ENCODE measurements around the gene CEP41.

CEP41 gene

GRCh38 chr7:130415006-130415405 lies 25.8 kb downstream of the CEP41 start:
- no peak for DNase-seq

- DNase-seq: no peak
Observed at GRCh38 chr7:130413201-130413600, 27.6 kb downstream of the CEP41 start.

- DNase-seq: no peak
Observed at GRCh38 chr7:130410868-130411541, 29.8 kb downstream of the CEP41 start.

- DNase-seq: no peak
Observed at GRCh38 chr7:130409712-130410072, 31.1 kb downstream of the CEP41 start.

- no peak for DNase-seq
Observed at GRCh38 chr7:130409067-130409711, 31.6 kb downstream of the CEP41 start.

GRCh38 chr7:130405003-130405402 lies 35.8 kb downstream of the CEP41 start:
- DNase-seq: no peak

- no peak for DNase-seq
Observed at GRCh38 chr7:130401578-130401977, 39.2 kb downstream of the CEP41 start.

GRCh38 chr7:130401101-130401500 lies 39.7 kb downstream of the CEP41 start:
- DNase-seq: no peak

GRCh38 chr7:130400120-130400572 lies 40.7 kb downstream of the CEP41 start:
- no peak for DNase-seq

GRCh38 chr7:130398526-130399090 lies 42.2 kb downstream of the CEP41 start:
- DNase-seq: no peak

- DNase-seq: no peak
Observed at GRCh38 chr7:130397758-130398073, 43.1 kb downstream of the CEP41 start.

GRCh38 chr7:130397051-130397757 lies 43.6 kb downstream of the CEP41 start:
- no peak for DNase-seq

GRCh38 chr7:130396109-130396508 lies 44.7 kb downstream of the CEP41 start:
- no peak for DNase-seq

- DNase-seq: no peak
Observed at GRCh38 chr7:130395421-130395820, 45.4 kb downstream of the CEP41 start.

- no peak for DNase-seq
Observed at GRCh38 chr7:130394421-130395195, 46.2 kb downstream of the CEP41 start.

- no peak for DNase-seq
Observed at GRCh38 chr7:130393841-130394411, 46.9 kb downstream of the CEP41 start.

GRCh38 chr7:130393101-130393561 lies 47.7 kb downstream of the CEP41 start:
- DNase-seq: no peak

- no peak for DNase-seq
Observed at GRCh38 chr7:130390486-130390885, 50.3 kb downstream of the CEP41 start.

- DNase-seq: no peak
Observed at GRCh38 chr7:130388671-130389070, 52.1 kb downstream of the CEP41 start.

- DNase-seq: no peak
Observed at GRCh38 chr7:130387628-130388403, 53.0 kb downstream of the CEP41 start.

GRCh38 chr7:130387306-130387627 lies 53.5 kb downstream of the CEP41 start:
- no peak for DNase-seq

- no peak for DNase-seq
Observed at GRCh38 chr7:130386876-130387275, 53.9 kb downstream of the CEP41 start.
